Body of pancreas (tissue), 4 donors: ENCODE measurements around the gene GUCA1A.

Experiments
- CTCF ChIP-seq, 7 experiments: fragments of 450-650 bp in 4 of 7; fragments of 200-600 bp in 3 of 7; sonication (generic) in 3 of 7; IDR thresholded peaks; one replicate each; pipeline ENCODE4 v1.5.1; 2016 to 2019; ENCODE audit warnings: antibody characterized with exemption in 7 of 7
- POLR2A ChIP-seq, 3 donors: fragments of 450-650 bp; IDR thresholded peaks; one replicate each; pipeline ENCODE4 v1.6.1; 2016; ENCODE audit warnings: antibody characterized with exemption in 3 of 3, mild to moderate bottlenecking in 2 of 3

DNA sequence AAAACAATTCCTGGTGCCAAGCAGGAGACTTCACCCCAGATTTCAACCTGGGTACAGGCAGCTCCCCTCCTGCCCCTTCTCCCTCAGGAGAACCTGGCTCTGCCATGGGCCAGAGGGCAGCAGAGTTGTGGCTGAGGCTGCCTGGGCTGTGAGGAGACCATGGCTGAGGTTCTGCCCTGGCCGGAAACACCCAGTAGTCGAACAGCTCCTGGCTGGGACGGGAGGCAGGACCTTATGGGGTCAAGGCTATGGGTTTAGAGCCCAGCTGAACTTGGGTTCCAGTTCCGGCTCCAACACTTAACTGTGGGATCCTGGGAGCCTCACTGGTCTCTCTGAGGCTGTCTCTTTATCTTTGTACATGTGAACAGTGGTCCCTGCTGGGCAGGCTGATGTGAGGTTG lies 39.2 kb upstream of the GUCA1A start:
- TF ChIP-seq CTCF (IDR thresholded peaks at IDR 0.05) (no peak), POLR2A (IDR thresholded peaks at IDR 0.05) (no peak)
